Measurements from ENCODE around the gene AHCY. TPM values are rescaled to one million over a fixed set of nuclear protein-coding genes. Genes with fewer than 3 reads are reported as not detected.
"Not testable (repeated sequence)": the region's sequence is repeated elsewhere in the genome, so short reads cannot be mapped to it uniquely, and the experiment has no call there.

The AHCY gene
- total RNA-seq, 1 donor from 2014 or later = 165 TPM

DNA sequence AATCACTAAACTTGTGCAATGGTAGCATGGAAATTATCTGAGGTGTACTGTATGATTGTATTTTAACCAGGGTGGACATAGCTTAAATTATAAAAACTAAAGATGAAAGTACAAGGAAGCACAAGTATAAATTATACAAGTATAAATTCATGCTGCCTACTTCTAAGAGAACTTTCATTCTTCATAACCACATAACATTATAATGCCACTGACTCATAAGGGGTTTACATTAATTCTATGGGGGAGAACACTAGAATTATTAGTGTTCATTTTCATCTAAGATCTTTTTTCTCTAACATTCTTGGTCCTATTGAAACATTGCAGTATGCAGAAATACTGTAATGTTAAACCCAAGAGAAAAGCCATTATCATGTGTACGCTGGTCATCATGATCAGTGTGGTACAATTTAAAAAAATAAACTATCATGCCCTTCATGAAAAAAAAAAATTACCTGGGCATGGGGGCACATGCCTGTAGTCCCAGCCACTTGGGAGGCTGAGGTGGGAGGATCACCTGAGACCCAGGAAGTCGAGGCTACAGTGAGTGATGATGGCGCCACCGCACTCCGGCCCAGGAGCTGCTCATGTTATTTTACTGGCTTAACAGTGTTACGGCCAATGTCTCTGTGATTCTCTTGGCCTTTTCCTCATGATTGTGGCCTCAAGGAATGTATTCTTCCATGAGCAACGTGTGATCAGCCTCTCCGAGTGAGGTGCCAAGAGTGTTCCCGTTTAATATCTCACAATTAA is 25.9 kb upstream of the AHCY start:
- H3K27me3 Mint-ChIP-seq (ENCODE audit: unreplicated experiment) = no peaks in the 10 kb centered on the region

DNA sequence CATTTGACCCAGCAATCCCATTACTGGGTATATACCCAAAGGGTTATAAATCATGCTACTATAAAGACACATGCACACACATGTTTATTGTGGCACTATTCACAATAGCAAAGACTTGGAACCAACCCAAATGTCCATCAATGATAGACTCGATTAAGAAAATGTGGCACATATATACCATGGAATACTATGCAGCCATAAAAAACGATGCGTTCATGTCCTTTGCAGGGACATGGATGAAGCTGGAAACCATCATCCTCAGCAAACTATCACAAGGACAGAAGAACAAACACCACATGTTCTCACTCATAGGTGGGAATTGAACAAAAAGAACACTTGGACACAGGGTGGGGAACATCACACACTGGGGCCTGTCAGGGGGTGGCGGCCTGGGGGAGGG is 25.1 kb upstream of the AHCY start:
- not testable (repeated sequence) for DNase-seq (ENCODE audit: low spot score); H3K9me3 Mint-ChIP-seq (ENCODE audit: unreplicated experiment); H3K27ac Mint-ChIP-seq (ENCODE audit: unreplicated experiment); H3K36me3 Mint-ChIP-seq (ENCODE audit: low read depth, unreplicated experiment); H3K27me3 Mint-ChIP-seq (ENCODE audit: unreplicated experiment); H3K4me3 Mint-ChIP-seq (ENCODE audit: unreplicated experiment)
- peaks cover 20% of the 10 kb centered on the region for H3K4me1 Mint-ChIP-seq (ENCODE audit: unreplicated experiment)

More for the DNA sequence above, 25.9 kb upstream of the AHCY start:
- TF ChIP-seq, protein P1, sequence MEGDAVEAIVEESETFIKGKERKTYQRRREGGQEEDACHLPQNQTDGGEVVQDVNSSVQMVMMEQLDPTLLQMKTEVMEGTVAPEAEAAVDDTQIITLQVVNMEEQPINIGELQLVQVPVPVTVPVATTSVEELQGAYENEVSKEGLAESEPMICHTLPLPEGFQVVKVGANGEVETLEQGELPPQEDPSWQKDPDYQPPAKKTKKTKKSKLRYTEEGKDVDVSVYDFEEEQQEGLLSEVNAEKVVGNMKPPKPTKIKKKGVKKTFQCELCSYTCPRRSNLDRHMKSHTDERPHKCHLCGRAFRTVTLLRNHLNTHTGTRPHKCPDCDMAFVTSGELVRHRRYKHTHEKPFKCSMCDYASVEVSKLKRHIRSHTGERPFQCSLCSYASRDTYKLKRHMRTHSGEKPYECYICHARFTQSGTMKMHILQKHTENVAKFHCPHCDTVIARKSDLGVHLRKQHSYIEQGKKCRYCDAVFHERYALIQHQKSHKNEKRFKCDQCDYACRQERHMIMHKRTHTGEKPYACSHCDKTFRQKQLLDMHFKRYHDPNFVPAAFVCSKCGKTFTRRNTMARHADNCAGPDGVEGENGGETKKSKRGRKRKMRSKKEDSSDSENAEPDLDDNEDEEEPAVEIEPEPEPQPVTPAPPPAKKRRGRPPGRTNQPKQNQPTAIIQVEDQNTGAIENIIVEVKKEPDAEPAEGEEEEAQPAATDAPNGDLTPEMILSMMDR (IDR thresholded peaks at IDR 0.05; ENCODE audit: unreplicated experiment) = no peak
- no peaks in the 10 kb centered on the region for H3K36me3 Mint-ChIP-seq (ENCODE audit: low read depth, unreplicated experiment)
- no peak for DNase-seq (ENCODE audit: low spot score)
- no peaks in the 10 kb centered on the region for H3K9me3 Mint-ChIP-seq (ENCODE audit: unreplicated experiment)
- no peak overlapping the region for H3K27ac Mint-ChIP-seq (ENCODE audit: unreplicated experiment)
- no peak overlapping the region for H3K4me3 Mint-ChIP-seq (ENCODE audit: unreplicated experiment)
- H3K4me1 Mint-ChIP-seq (ENCODE audit: unreplicated experiment) = peaks cover 15% of the 10 kb centered on the region

DNA sequence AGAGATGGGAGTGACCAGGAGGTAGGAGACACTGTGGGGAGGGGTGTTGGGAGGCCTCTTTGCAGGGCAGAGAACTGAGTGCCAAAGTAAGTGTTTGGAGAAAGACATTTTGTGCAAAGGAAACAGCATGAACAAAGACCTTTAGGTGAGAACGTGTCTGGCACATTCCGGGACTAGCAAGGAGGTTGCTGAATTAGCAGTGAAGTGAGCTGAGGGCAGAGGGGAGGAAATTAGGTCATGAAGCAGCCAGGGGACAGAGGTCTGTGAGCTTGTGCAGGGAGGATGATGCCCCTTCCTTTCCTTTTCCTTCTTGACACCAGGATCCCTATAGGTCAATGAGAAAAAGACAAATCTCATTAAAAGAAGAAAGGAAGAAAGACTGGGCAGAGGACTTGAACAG is 21.4 kb upstream of the AHCY start:
- Mint-ChIP-seq H3K27me3 (ENCODE audit: unreplicated experiment) (peaks cover 3% of the 10 kb centered on the region), H3K4me1 (ENCODE audit: unreplicated experiment) (peaks cover 30% of the 10 kb centered on the region), H3K4me3 (ENCODE audit: unreplicated experiment) (peak overlapping the region; percentile 2), H3K27ac (ENCODE audit: unreplicated experiment) (peak overlapping the region; percentile 87), H3K9me3 (ENCODE audit: unreplicated experiment) (no peaks in the 10 kb centered on the region), H3K36me3 (ENCODE audit: low read depth, unreplicated experiment) (no peaks in the 10 kb centered on the region)
- no peak for DNase-seq (ENCODE audit: low spot score)
- TF ChIP-seq, protein P1 (IDR thresholded peaks at IDR 0.05; ENCODE audit: unreplicated experiment) = no peak

DNA sequence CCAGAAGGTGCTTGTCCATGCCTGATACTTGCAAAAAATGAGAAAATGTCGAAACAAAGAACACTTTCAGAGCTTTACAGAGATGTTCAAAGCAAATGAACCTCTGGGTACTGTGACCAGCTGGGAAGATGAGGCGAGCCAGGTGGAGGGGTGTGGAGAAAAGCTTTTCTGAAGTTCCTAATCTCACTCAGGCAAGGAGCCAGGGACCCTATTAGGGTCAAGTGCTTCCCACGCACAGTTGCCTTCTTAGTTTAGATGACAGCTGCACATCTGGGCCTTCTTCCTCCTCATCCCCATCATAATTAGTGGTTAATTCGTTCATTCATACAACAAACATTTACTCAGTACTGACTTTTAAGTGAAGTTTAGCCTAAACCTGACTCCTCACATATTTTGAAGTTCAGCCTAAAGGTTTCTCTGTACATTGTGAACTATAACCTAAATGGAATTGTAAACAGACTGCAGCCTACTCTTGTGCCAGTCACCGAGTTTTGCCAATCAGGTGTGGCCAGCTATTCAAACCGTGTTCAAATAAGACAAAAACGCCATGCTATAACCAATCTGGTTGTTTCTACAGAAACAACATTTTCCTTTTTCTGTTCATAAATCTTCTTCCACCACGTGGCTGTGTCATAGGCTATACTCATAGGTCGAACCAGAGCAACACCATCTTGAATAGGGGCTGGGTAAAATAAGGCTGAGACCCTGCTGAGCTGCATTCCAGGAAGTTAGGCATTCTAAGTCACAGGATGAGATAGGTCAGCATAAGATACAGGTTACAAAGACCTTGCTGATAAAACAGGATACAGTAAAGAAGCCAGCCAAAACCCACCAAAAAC is 19.3 kb upstream of the AHCY start:
- peaks cover 3% of the 10 kb centered on the region for H3K27me3 Mint-ChIP-seq (ENCODE audit: unreplicated experiment)
- DNase-seq (ENCODE audit: low spot score) = no peak
- peak overlapping the region; percentile 1 for H3K27ac Mint-ChIP-seq (ENCODE audit: unreplicated experiment)
- no peak overlapping the region for H3K4me3 Mint-ChIP-seq (ENCODE audit: unreplicated experiment)
- TF ChIP-seq, protein P1 (IDR thresholded peaks at IDR 0.05; ENCODE audit: unreplicated experiment) = no peak
- H3K9me3 Mint-ChIP-seq (ENCODE audit: unreplicated experiment) = no peaks in the 10 kb centered on the region
- peaks cover 4% of the 10 kb centered on the region for H3K36me3 Mint-ChIP-seq (ENCODE audit: low read depth, unreplicated experiment)
- H3K4me1 Mint-ChIP-seq (ENCODE audit: unreplicated experiment) = peaks cover 30% of the 10 kb centered on the region

DNA sequence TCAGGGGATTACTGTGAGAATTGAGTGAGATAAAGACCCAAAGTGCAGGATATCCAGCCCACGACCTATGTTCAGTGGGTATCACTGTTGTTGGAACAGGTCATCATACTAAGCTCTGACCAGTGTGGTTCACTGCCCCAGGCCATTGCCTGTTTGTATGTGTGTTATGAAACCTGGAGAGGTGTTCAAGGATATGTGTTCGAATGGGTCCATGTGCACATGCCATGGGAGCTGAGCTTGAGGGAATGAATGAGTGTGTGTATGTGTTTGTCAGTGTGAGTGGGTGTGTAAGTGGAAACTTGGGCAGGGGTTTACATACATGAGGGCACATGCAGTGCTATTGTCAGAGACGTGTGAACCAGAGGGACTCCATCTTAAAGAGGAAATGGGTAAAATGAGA is 17.7 kb upstream of the AHCY start:
- Mint-ChIP-seq H3K4me3 (ENCODE audit: unreplicated experiment) (no peak overlapping the region), H3K27me3 (ENCODE audit: unreplicated experiment) (peaks cover 3% of the 10 kb centered on the region), H3K9me3 (ENCODE audit: unreplicated experiment) (no peaks in the 10 kb centered on the region), H3K4me1 (ENCODE audit: unreplicated experiment) (peaks cover 29% of the 10 kb centered on the region), H3K36me3 (ENCODE audit: low read depth, unreplicated experiment) (peaks cover 4% of the 10 kb centered on the region), H3K27ac (ENCODE audit: unreplicated experiment) (no peak overlapping the region)
- DNase-seq (ENCODE audit: low spot score) = no peak
- TF ChIP-seq, protein P1 (IDR thresholded peaks at IDR 0.05; ENCODE audit: unreplicated experiment) = no peak

Data from endothelial cell (in vitro differentiated cells).